Activated CD8-positive, alpha-beta T cell treated with anti-CD3 and anti-CD28 coated beads, Interleukin-2, amount 10 ng/mL, durations not matched to agents 7 days and 5 days (primary cell): ENCODE data around the gene HPS6. TPM values are rescaled to one million over a fixed set of nuclear protein-coding genes. Genes with fewer than 3 reads are reported as not detected.
A peak's percentile ranks its signal among the peaks of the same experiment; 100 is the strongest.

ENCODE experiments used
- ATAC-seq: fragments of 150-1000 bp; cut with Tn5 transposase; one replicate; pipeline ENCODE4 v1.10.0; 2021; ENCODE audit warnings: moderate library complexity
- CTCF ChIA-PET: fragments of 350-600 bp; sonication (Branson Sonifier 250); formaldehyde crosslinking; loops from one replicate; lab custom pipeline; 2021; ENCODE audit warnings: antibody characterized with exemption; lab: Charles Lee
- POLR2A ChIA-PET: fragments of 350-600 bp; sonication (Branson Sonifier 250); formaldehyde crosslinking; loops from one replicate; lab custom pipeline; 2021; ENCODE audit warnings: antibody characterized with exemption; lab: Charles Lee
- DNase-seq: peaks from one replicate; pipeline ENCODE4 v3.0.0-alpha.2; 2020
- H3K27ac Mint-ChIP-seq: one replicate; pipeline ENCODE4 v1.8.0; 2021; ENCODE audit warnings: mild to moderate bottlenecking, mixed read lengths
- H3K27me3 Mint-ChIP-seq: one replicate; pipeline ENCODE4 v1.8.0; 2021; ENCODE audit warnings: low read depth, mixed read lengths
- H3K36me3 Mint-ChIP-seq: one replicate; pipeline ENCODE4 v1.8.0; 2021; ENCODE audit warnings: low read depth, mixed read lengths
- H3K4me1 Mint-ChIP-seq: one replicate; pipeline ENCODE4 v1.8.0; 2021; ENCODE audit warnings: low read depth, mixed read lengths
- H3K4me3 Mint-ChIP-seq: one replicate; pipeline ENCODE4 v1.8.0; 2021; ENCODE audit warnings: mild to moderate bottlenecking, mixed read lengths
- H3K9me3 Mint-ChIP-seq: one replicate; pipeline ENCODE4 v1.8.0; 2022; ENCODE audit warnings: mixed read lengths; ENCODE audit not compliant: insufficient read depth
- total RNA-seq, 2 experiments: library from RNA; stranded (reverse); gene quantifications; one replicate each; pipeline ENCODE4 v1.2.3, GENCODE V29; 2021

HPS6 gene
- total RNA-seq, 2 experiments from 2014 or later, result 23.2 to 25.3 TPM

GRCh38 chr10:102111276-102111675 is 46.1 kb downstream of the HPS6 start:
- no peak overlapping the region for H3K27ac Mint-ChIP-seq
- no peak overlapping the region for H3K4me3 Mint-ChIP-seq
- POLR2A ChIA-PET, result no interaction called here
- CTCF ChIA-PET, result interaction anchor here (0.8 to 3.6 kb wide), 4 partner anchors 8 to 39 kb away, joined by 3 to 16 read pairs (median 10); no protein-coding TSS in a partner anchor
- H3K9me3 Mint-ChIP-seq, result no peaks in the 10 kb centered on the region
- peaks cover 56% of the 10 kb centered on the region for H3K36me3 Mint-ChIP-seq
- H3K4me1 Mint-ChIP-seq, result peaks cover 38% of the 10 kb centered on the region
- DNase-seq (no peak), ATAC-seq (no peak)
- H3K27me3 Mint-ChIP-seq, result no peaks in the 10 kb centered on the region

GRCh38 chr10:102112210-102112817 is 47.2 kb downstream of the HPS6 start:
- Mint-ChIP-seq H3K9me3 (no peaks in the 10 kb centered on the region), H3K36me3 (peaks cover 52% of the 10 kb centered on the region), H3K27ac (peak overlapping the region; percentile 34), H3K4me1 (peaks cover 44% of the 10 kb centered on the region), H3K27me3 (no peaks in the 10 kb centered on the region), H3K4me3 (peak overlapping the region; percentile 91)
- DNase-seq (no peak), ATAC-seq (no peak)
- ChIA-PET CTCF (interaction anchor here (0.8 to 3.9 kb wide), 9 partner anchors 9 to 222 kb away, joined by 3 to 24 read pairs (median 5); partner anchors contain the start of gene PPRC1), POLR2A (interaction anchor here (0.7 to 2.2 kb wide), 2 partner anchors 16 to 295 kb away, joined by 3 to 8 read pairs; partner anchors contain the start of gene OGA)

DNA sequence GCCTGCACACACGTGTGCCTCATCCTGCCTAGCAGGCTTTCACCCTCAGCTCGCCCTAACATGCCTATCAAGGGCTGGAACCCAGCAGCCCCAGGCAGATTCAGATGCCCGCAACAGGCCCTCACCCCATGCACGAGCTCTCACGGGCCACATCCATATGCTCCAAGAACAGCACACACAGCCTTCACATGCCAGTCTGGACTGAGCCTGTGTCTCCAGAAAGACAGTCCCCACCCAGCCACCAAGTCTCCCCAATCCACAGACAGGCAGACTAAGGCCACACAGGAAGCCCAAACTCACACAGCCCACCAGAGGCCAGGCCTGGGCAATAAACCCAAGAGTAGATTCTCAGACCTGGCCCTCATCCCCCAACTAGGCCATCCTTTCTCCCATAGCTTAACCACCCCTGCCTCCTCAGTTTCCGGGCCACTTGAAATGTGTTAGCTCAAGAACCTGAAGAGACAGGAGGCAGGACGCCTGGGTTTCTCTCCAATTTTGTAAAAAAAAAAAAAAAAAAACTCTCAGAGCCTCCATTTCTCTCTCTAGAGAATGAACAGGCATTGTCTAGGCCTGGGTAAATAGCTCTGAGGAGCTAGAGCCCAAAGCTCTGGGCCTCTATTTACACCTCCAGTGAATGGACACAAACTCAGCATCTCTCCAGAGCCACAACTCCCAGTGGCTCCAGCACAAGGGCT is 48.3 kb downstream of the HPS6 start:
- CTCF ChIA-PET, result interaction anchor here (0.5 to 3.9 kb wide), 7 partner anchors 10 to 272 kb away, joined by 3 to 24 read pairs (median 5); partner anchors contain the start of gene PPRC1
- H3K9me3 Mint-ChIP-seq, result no peaks in the 10 kb centered on the region
- peak; percentile 5 for ATAC-seq
- H3K27me3 Mint-ChIP-seq, result no peaks in the 10 kb centered on the region
- peak overlapping the region; percentile 91 for H3K4me3 Mint-ChIP-seq
- H3K27ac Mint-ChIP-seq, result peak overlapping the region; percentile 91
- H3K36me3 Mint-ChIP-seq, result peaks cover 49% of the 10 kb centered on the region
- POLR2A ChIA-PET, result interaction anchor here (1.2 to 2.2 kb wide), 2 partner anchors 38 to 296 kb away, joined by 5 to 8 read pairs; partner anchors contain the start of genes NOLC1 and OGA
- DNase-seq, result peak; percentile 53
- peaks cover 54% of the 10 kb centered on the region for H3K4me1 Mint-ChIP-seq

DNA sequence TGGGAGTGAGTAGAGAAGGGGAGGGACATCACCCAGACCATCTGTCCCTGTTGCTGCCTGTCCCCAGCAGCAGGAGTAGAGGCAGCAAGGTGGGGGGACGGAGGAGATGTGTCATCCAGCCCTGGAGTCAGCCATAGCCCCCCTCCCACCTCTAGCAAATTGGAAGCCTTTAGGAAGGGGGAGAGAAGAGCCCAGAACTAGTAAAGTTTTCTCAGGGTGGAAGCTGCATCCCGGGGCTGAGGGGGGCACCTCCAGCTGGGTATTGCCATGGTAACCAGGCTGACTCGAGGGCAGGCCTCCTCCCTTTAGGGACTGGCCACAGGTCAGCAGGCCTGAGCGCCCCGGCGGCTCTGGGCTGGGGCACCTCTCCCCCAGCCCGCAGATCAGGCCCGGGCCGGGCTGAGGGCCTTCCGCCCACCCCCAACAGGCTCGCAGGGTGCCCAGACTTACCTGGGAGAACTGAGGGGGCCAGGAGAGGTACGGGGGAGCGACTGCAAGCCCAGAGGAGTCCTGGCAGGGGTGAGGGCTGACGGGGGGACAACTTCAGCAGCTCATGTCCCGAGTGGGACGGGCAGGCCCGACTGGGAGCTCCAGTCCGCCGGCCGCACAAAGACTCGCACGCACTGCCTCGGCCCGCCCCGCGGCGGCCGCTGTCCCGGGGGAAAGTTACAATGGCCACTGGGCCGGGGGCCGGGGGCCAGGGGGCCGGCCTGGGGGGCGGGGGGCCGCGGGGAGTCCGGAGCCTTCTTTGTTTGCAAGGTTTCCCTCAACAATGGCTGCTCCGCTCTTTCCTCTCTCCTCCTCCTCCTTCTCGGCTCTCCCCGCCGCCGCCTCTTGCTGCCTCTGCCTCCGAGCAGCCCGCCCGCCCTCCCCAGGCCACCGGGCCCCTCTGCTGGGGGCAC is 49.1 kb downstream of the HPS6 start:
- POLR2A ChIA-PET, result interaction anchor here (1.2 to 2.2 kb wide), 2 partner anchors 37 to 296 kb away, joined by 5 to 8 read pairs; partner anchors contain the start of genes NOLC1 and OGA
- Mint-ChIP-seq H3K27ac (peak overlapping the region; percentile 93), H3K9me3 (no peaks in the 10 kb centered on the region), H3K27me3 (no peaks in the 10 kb centered on the region), H3K4me3 (peak overlapping the region; percentile 91), H3K4me1 (peaks cover 61% of the 10 kb centered on the region), H3K36me3 (peaks cover 41% of the 10 kb centered on the region)
- DNase-seq (peak; percentile 31), ATAC-seq (peak; percentile 21)
- CTCF ChIA-PET, result interaction anchor here (0.5 to 3.9 kb wide), 6 partner anchors 9 to 273 kb away, joined by 3 to 24 read pairs (median 10); partner anchors contain the start of gene PPRC1

GRCh38 chr10:102114861-102115618 is 49.9 kb downstream of the HPS6 start:
- no peaks in the 10 kb centered on the region for H3K9me3 Mint-ChIP-seq
- DNase-seq, result peak; percentile 91
- peaks cover 63% of the 10 kb centered on the region for H3K4me1 Mint-ChIP-seq
- ATAC-seq, result peak; percentile 75
- H3K27me3 Mint-ChIP-seq, result no peaks in the 10 kb centered on the region
- peak overlapping the region; percentile 93 for H3K27ac Mint-ChIP-seq
- H3K4me3 Mint-ChIP-seq, result peak overlapping the region; percentile 91
- POLR2A ChIA-PET, result interaction anchor here (0.5 to 2.2 kb wide), 5 partner anchors 23 to 1772 kb away, joined by 3 to 8 read pairs (median 3); partner anchors contain the start of gene OGA
- CTCF ChIA-PET, result interaction anchor here (0.6 to 3.9 kb wide), 6 partner anchors 12 to 300 kb away, joined by 3 to 24 read pairs (median 4); partner anchors contain the start of genes OGA and PPRC1
- peaks cover 32% of the 10 kb centered on the region for H3K36me3 Mint-ChIP-seq

- peak overlapping the region; percentile 93 for H3K27ac Mint-ChIP-seq
- POLR2A ChIA-PET, result interaction anchor here (0.5 to 1.3 kb wide), 3 partner anchors 22 to 298 kb away, joined by 3 read pairs; partner anchors contain the start of gene OGA
- H3K9me3 Mint-ChIP-seq, result no peaks in the 10 kb centered on the region
- H3K36me3 Mint-ChIP-seq, result peaks cover 25% of the 10 kb centered on the region
- DNase-seq (no peak), ATAC-seq (no peak)
- peaks cover 64% of the 10 kb centered on the region for H3K4me1 Mint-ChIP-seq
- no peaks in the 10 kb centered on the region for H3K27me3 Mint-ChIP-seq
- peak overlapping the region; percentile 91 for H3K4me3 Mint-ChIP-seq
- CTCF ChIA-PET, result interaction anchor here (1.0 to 3.9 kb wide), 3 partner anchors 13 to 301 kb away, joined by 3 to 24 read pairs (median 3); partner anchors contain the start of gene PPRC1
Observed at GRCh38 chr10:102115775-102116174, 50.6 kb downstream of the HPS6 start.

DNA sequence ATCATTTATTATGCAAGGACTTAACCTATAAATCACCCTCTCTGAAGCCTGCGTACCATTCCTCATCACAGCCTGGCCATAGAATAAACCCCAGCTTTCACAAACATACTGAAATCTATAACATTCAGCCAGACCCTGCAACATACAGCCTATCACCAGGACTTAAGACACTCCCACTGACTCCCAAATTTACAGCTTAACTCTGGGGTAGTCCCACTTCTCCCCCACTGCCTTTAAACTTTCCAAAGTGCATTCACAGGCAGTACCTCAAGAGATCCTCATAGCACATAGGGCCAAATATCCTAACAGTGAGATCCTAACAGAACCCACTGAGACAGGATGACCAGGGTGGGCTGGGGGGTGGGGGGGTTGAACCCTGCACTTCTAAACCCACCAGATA is 51.5 kb downstream of the HPS6 start:
- CTCF ChIA-PET, result interaction anchor here (0.8 to 2.9 kb wide), 5 partner anchors 11 to 61 kb away, joined by 3 to 23 read pairs (median 4); partner anchors contain the start of genes ARMH3, NOLC1 and PPRC1
- Mint-ChIP-seq H3K9me3 (no peaks in the 10 kb centered on the region), H3K4me1 (peaks cover 72% of the 10 kb centered on the region), H3K4me3 (peak overlapping the region; percentile 91), H3K27ac (peak overlapping the region; percentile 93), H3K27me3 (no peaks in the 10 kb centered on the region), H3K36me3 (peaks cover 18% of the 10 kb centered on the region)
- ATAC-seq (no peak), DNase-seq (no peak)
- POLR2A ChIA-PET, result no interaction called here

Other genes with a start within 250 kb of the HPS6 start
- 100 to 1,000 TPM; 122 to 129 TPM for gene OGA, start 246.9 kb upstream of the HPS6 start, total RNA-seq
- 1 to 10 TPM; 1.9 to 2.7 TPM for gene KCNIP2, start 221.5 kb upstream of the HPS6 start, total RNA-seq
- gene ARMH3, start 9.2 kb upstream of the HPS6 start, total RNA-seq, result 10 to 100 TPM; 25.2 to 26.3 TPM
- gene LDB1, start 55.0 kb downstream of the HPS6 start, total RNA-seq, result 10 to 100 TPM; 83.6 to 87.1 TPM
- 10 to 100 TPM; 56.5 to 58.9 TPM for gene PPRC1, start 67.7 kb downstream of the HPS6 start, total RNA-seq
- 10 to 100 TPM; 94.1 to 95.3 TPM for gene NOLC1, start 87.0 kb downstream of the HPS6 start, total RNA-seq
- not detected for gene ELOVL3, start 160.9 kb downstream of the HPS6 start, total RNA-seq
- gene PITX3, start 176.2 kb downstream of the HPS6 start, total RNA-seq, result not detected
- gene GBF1, start 180.2 kb downstream of the HPS6 start, total RNA-seq, result 10 to 100 TPM; 39.8 to 42.9 TPM